Pancreas (tissue), 10 donors: ENCODE measurements around the gene INHA. TPM values are rescaled to one million over a fixed set of nuclear protein-coding genes. Genes with fewer than 3 reads are reported as not detected.

Experiments used
- ATAC-seq, 4 donors: fragments of 200-7000 bp; cut with Tn5 transposase; one replicate each; pipeline versions ENCODE4 v1.8.0 to v1.9.1; 2020; ENCODE audit warnings: mild to moderate bottlenecking in 4 of 4, moderate library complexity in 4 of 4
- DNase-seq, 6 donors: peaks; one replicate each; pipeline ENCODE4 v3.0.0-alpha.2; 2020
- FAIRE-seq: peaks from 2 replicates; lab custom pipeline; 2012; peaks lifted over from hg19 to GRCh38; lab: Jason Lieb, UNC
- H3K27ac ChIP-seq, 4 donors: fragments of 200-600 bp; sonication (generic); 1 replicate in 3 of 4; 2 replicates in 1 of 4; pipeline versions ENCODE4 v1.5.0 to v1.8.0; 2020
- H3K27me3 ChIP-seq, 4 donors: fragments of 200-600 bp; one replicate each; pipeline ENCODE4 v1.8.0; 2021
- H3K36me3 ChIP-seq, 3 donors: fragments of 200-600 bp; sonication (generic) in 1 of 3; one replicate each; pipeline versions ENCODE4 v1.5.0 to v1.8.0; 2020 to 2021
- H3K4me1 ChIP-seq, 3 donors: fragments of 200-600 bp; one replicate each; pipeline ENCODE4 v1.8.0; 2021
- H3K4me3 ChIP-seq, 4 donors: fragments of 200-600 bp; sonication (generic) in 2 of 4; one replicate each; pipeline versions ENCODE4 v1.5.0 to v1.8.0; 2020 to 2021
- H3K9me3 ChIP-seq, 4 donors: fragments of 200-600 bp; one replicate each; pipeline ENCODE4 v1.8.0; 2021
- WGBS, 2 donors: extraction: QIAGEN DNeasy Blood & Tissue Kit; methylation state at CpG; one replicate each; pipeline ENCODE4 v1.1.7; 2013; 5-methylcytosine and 5-hydroxymethylcytosine counted together
- intact Hi-C, 3 donors: fragments of 100-400 bp; cut with DNase I; formaldehyde crosslinking; loops; one replicate each; pipeline versions ENCODE4 v1.11.1 to v1.14.2; 2022
- microRNA-seq, 2 donors: library from miRNA; unstranded; fragments of <30 nt; microRNA quantifications; one replicate each; pipeline versions ENCODE4 to v1.1.0, GENCODE V29; 2019 to 2020
- polyA plus RNA-seq, 2 donors: library from polyadenylated mRNA; stranded (reverse); fragments of 200-250 nt; gene quantifications; one replicate each; pipeline ENCODE4 v1.2.3, GENCODE V29; 2013
- total RNA-seq, 6 donors: library from RNA; stranded (reverse); fragmentation: NEBNext Ultra II Directional in 4 of 6; extraction: Animal tissue kit (Norgen Biotek cat#: 25700) in 4 of 6; gene quantifications; one replicate each; pipeline versions ENCODE4 v1.2.1 to v1.2.4, GENCODE V29; 2021 to 2023
- TF ChIP-seq, protein P1 (sequence below), 4 donors: fragments of 200-600 bp; sonication (generic) in 3 of 4; IDR thresholded peaks; one replicate each; pipeline versions ENCODE4 v1.5.0 to v1.8.0; 2021; ENCODE audit warnings: antibody characterized with exemption in 4 of 4
- donor health status: healthy with polysubstance abuse.
- donor health status: DM: no; HTN: no; CAD: no; lungs with moderate emphysema.
- donor health status: DM: no; HTN: no; CAD: no.
- donor health status: control.
- donor health status: control.
- donor health status: Bipolar disorder and iron deficiency.
- donor health status: DM: yes; HTN: yes; CAD: no.
- donor health status: DM: no; HTN: no; CAD: no.
- donor health status: DM: no; HTN: no; CAD: no.
- donor health status: DM: yes; HTN: yes; CAD: no.

Gene INHA
- total and polyA plus RNA-seq, 8 donors = 0.94 to 8.9 (median 3.9) TPM

DNA sequence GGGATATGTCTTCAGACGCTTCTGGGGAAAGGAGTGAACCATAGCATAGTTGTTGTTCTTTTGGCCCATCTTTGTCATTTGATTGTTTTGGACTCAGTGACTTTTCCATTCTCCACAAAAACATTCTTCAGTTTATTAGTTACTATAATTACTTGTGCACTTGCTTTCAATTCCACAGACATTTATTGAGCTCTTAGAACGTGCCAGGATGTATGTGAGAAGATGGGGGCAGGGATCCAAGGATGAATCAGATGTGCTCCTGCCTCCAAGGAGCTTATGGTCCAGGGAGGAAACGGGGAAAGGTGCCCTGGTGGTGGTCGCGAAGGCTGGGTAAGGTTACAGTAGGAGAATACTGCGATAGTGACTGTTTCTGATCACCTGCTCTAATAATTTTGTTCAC lies 48.4 kb downstream of the INHA start:
- no peaks in the 10 kb centered on the region for H3K9me3 ChIP-seq
- H3K36me3 ChIP-seq = no peaks in the 10 kb centered on the region
- H3K4me3 ChIP-seq = no peak overlapping the region
- no peaks in the 10 kb centered on the region for H3K27me3 ChIP-seq
- H3K27ac ChIP-seq = no peak overlapping the region
- 87 to 89% methylated on average over 6 of the region's 6 CpGs for WGBS, 2 donors
- DNase-seq (no peak), FAIRE-seq (no peak), ATAC-seq (no peak)
- TF ChIP-seq, protein P1, sequence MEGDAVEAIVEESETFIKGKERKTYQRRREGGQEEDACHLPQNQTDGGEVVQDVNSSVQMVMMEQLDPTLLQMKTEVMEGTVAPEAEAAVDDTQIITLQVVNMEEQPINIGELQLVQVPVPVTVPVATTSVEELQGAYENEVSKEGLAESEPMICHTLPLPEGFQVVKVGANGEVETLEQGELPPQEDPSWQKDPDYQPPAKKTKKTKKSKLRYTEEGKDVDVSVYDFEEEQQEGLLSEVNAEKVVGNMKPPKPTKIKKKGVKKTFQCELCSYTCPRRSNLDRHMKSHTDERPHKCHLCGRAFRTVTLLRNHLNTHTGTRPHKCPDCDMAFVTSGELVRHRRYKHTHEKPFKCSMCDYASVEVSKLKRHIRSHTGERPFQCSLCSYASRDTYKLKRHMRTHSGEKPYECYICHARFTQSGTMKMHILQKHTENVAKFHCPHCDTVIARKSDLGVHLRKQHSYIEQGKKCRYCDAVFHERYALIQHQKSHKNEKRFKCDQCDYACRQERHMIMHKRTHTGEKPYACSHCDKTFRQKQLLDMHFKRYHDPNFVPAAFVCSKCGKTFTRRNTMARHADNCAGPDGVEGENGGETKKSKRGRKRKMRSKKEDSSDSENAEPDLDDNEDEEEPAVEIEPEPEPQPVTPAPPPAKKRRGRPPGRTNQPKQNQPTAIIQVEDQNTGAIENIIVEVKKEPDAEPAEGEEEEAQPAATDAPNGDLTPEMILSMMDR (IDR thresholded peaks at IDR 0.05) = no peak
- intact Hi-C loops = no loop called here
- no peaks in the 10 kb centered on the region for H3K4me1 ChIP-seq

DNA sequence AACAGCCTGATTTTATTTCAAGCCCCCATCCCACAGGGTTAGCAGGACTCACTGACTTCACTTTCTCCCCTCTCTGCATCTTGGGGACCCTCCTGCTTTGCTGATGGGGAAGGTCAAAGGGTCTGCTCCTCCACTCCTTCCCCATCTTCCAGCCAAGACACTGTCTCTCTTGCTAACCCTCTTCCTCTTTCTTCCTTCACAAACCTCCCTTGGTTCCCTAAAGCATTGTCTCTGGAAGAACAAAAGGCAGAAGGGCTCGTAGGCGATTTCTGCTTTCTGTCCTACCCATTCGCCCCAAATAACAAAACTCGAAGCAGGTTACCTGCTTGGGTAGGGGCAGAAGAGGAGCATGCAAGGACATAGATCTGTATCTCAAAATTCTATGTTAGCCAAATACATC lies 49.8 kb downstream of the INHA start:
- H3K9me3 ChIP-seq = no peaks in the 10 kb centered on the region
- no peaks in the 10 kb centered on the region for H3K4me1 ChIP-seq
- ATAC-seq = no peak
- FAIRE-seq = no peak
- H3K4me3 ChIP-seq = no peak overlapping the region
- no peaks in the 10 kb centered on the region for H3K27me3 ChIP-seq
- no peaks in the 10 kb centered on the region for H3K36me3 ChIP-seq
- WGBS, 2 donors = 66 to 71% methylated on average over 4 of the region's 4 CpGs
- DNase-seq = no peak
- intact Hi-C loops = no loop called here
- TF ChIP-seq, protein P1 (IDR thresholded peaks at IDR 0.05) = no peak
- H3K27ac ChIP-seq = no peak overlapping the region

GRCh38 chr2:219622472-219622871 lies 50.4 kb downstream of the INHA start:
- intact Hi-C loops = no loop called here
- TF ChIP-seq, protein P1 (IDR thresholded peaks at IDR 0.05) = no peak
- DNase-seq = no peak
- 87 to 100% methylated on average over 2 of the region's 2 CpGs for WGBS, 2 donors
- H3K4me3 ChIP-seq = no peak overlapping the region
- no peaks in the 10 kb centered on the region for H3K36me3 ChIP-seq
- no peak for FAIRE-seq
- no peaks in the 10 kb centered on the region for H3K4me1 ChIP-seq
- no peak for ATAC-seq
- no peak overlapping the region for H3K27ac ChIP-seq
- H3K27me3 ChIP-seq = no peaks in the 10 kb centered on the region
- no peaks in the 10 kb centered on the region for H3K9me3 ChIP-seq

- WGBS, 2 donors = 72 to 74% methylated on average over 6 of the region's 6 CpGs
- Histone ChIP-seq H3K4me1 (no peaks in the 10 kb centered on the region), H3K27me3 (no peaks in the 10 kb centered on the region), H3K27ac (no peak overlapping the region), H3K36me3 (no peaks in the 10 kb centered on the region), H3K9me3 (no peaks in the 10 kb centered on the region), H3K4me3 (no peak overlapping the region)
- ATAC-seq (no peak), DNase-seq (no peak), FAIRE-seq (no peak)
- TF ChIP-seq, protein P1 (IDR thresholded peaks at IDR 0.05) = no peak
- intact Hi-C loops = no loop called here
These were observed 52.5 kb downstream of the INHA start for GRCh38 chr2:219624565-219624964.

DNA sequence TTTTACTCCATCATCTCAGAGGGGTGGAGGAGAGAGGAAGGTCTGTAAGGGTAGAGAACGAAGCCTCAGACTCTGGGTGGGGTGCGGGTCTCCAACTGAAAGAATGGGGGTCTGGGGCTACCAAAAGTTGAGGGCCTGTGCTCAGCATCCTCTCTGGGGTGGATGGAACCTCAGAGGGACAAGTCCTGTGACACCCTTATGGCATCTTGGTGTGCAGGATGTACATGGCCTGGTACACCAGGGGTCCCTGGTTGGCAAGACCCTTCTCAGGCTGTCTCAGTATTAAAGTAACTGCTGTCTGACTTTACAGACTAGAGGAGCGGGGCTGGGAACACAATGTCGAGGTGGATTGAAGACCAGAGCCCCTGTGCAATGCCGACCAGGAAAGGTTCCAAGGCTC lies 53.1 kb downstream of the INHA start:
- no peak overlapping the region for H3K4me3 ChIP-seq
- H3K36me3 ChIP-seq = no peaks in the 10 kb centered on the region
- TF ChIP-seq, protein P1 (IDR thresholded peaks at IDR 0.05) = no peak
- H3K27ac ChIP-seq = no peak overlapping the region
- H3K9me3 ChIP-seq = no peaks in the 10 kb centered on the region
- no peaks in the 10 kb centered on the region for H3K4me1 ChIP-seq
- WGBS, 2 donors = 87 to 91% methylated on average over 5 of the region's 5 CpGs
- intact Hi-C loops = no loop called here
- ATAC-seq (no peak), DNase-seq (no peak), FAIRE-seq (no peak)
- H3K27me3 ChIP-seq = no peaks in the 10 kb centered on the region

Small RNAs within 50 kb of the gene (microRNA-seq; reads per million reads assigned to microRNA genes)
- 0 reads per million in 2 donors for gene MIR3132

Other genes starting within 250 kb of the INHA start
- gene RESP18, start 239.6 kb upstream of the INHA start, total RNA-seq = not detected
- under 1 TPM in 1 of 2 donors, not detected in 1; 0.16 TPM for gene RESP18, start 239.6 kb upstream of the INHA start, polyA plus RNA-seq
- gene DNPEP, start 184.4 kb upstream of the INHA start, total RNA-seq = 10 to 100 TPM; 21.0 to 32.8 (median 25.1) TPM
- 10 to 100 TPM; 54.6 to 89.4 TPM for gene DNPEP, start 184.4 kb upstream of the INHA start, polyA plus RNA-seq
- gene DES, start 153.9 kb upstream of the INHA start, total RNA-seq = 1 to 10 TPM in 5 of 6 donors, under 1 TPM in 1; 0.75 to 6.1 (median 1.9) TPM
- 100 to 1,000 TPM in 1 of 2 donors, 10 to 100 TPM in 1; 12.6 to 101 TPM for gene DES, start 153.9 kb upstream of the INHA start, polyA plus RNA-seq
- 1 to 10 TPM; 2.6 to 4.9 (median 3.6) TPM for gene SPEG, start 137.5 kb upstream of the INHA start, total RNA-seq
- gene SPEG, start 137.5 kb upstream of the INHA start, polyA plus RNA-seq = 10 to 100 TPM; 21.9 to 33.3 TPM
- 10 to 100 TPM; 24.4 to 40.6 (median 33.6) TPM for gene GMPPA, start 73.4 kb upstream of the INHA start, total RNA-seq
- 10 to 100 TPM; 88.7 to 90.8 TPM for gene GMPPA, start 73.4 kb upstream of the INHA start, polyA plus RNA-seq
- gene ASIC4, start 57.8 kb upstream of the INHA start, total RNA-seq = under 1 TPM in 2 of 6 donors, not detected in 4; 0.04 to 0.09 TPM
- gene ASIC4, start 57.8 kb upstream of the INHA start, polyA plus RNA-seq = under 1 TPM; 0.27 to 0.38 TPM
- gene CHPF, start 28.5 kb upstream of the INHA start, total RNA-seq = 100 to 1,000 TPM in 1 of 6 donors, 10 to 100 TPM in 5; 55.1 to 105 (median 68.5) TPM
- 10 to 100 TPM; 63.4 to 83.3 TPM for gene CHPF, start 28.5 kb upstream of the INHA start, polyA plus RNA-seq
- gene TMEM198, start 28.3 kb upstream of the INHA start, total RNA-seq = 1 to 10 TPM; 2.6 to 7.1 (median 5.1) TPM
- gene TMEM198, start 28.3 kb upstream of the INHA start, polyA plus RNA-seq = 10 to 100 TPM in 1 of 2 donors, 1 to 10 TPM in 1; 9.0 to 13.3 TPM
- gene OBSL1, start 771 bp upstream of the INHA start, total RNA-seq = 10 to 100 TPM; 54.7 to 94.5 (median 68.2) TPM
- 100 to 1,000 TPM; 270 to 332 TPM for gene OBSL1, start 771 bp upstream of the INHA start, polyA plus RNA-seq
- gene STK11IP, start 25.5 kb downstream of the INHA start, total RNA-seq = 10 to 100 TPM in 5 of 6 donors, 1 to 10 TPM in 1; 9.0 to 22.6 (median 12.2) TPM
- 10 to 100 TPM; 39.2 to 43.8 TPM for gene STK11IP, start 25.5 kb downstream of the INHA start, polyA plus RNA-seq
- gene SLC4A3, start 55.3 kb downstream of the INHA start, total RNA-seq = 1 to 10 TPM; 1.4 to 6.1 (median 2.4) TPM
- 10 to 100 TPM in 1 of 2 donors, 1 to 10 TPM in 1; 9.9 to 10.2 TPM for gene SLC4A3, start 55.3 kb downstream of the INHA start, polyA plus RNA-seq